ENCODE data around the gene SORCS2.

DNA sequence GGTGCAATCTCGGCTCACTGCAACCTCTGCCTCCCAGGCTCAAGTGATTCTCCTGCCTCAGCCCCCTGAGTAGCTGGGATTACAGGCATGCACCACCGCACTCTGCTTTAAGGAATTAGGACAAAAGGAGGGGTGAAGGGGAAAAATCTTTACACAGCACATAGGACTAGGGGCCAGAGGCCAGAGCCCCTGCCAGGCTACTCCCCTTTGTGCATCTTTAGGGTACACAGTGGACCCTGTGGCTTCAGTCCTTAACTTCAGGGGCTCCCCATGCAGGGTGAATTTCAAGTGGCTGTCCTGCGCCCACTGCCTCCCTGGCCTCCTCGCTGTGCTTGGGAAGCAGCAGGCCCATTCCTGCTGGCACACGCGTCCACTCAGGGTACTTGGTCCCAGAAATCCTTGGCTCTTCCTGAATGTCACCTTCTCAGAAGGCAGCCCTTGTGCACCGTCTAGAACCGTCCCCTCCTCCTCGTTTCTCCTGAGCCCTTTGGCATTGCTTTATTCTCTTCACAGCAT is 381.3 kb downstream of the SORCS2 start:
- TF ChIP-seq GATA2 (IDR thresholded peaks at IDR 0.05; ENCODE audit: low read depth, low read length) (no peak), GATA3 (IDR thresholded peaks at IDR 0.05; ENCODE audit: low read depth, low read length) (no peak)

All from SH-SY5Y (cell line).